ENCODE results near the gene KLHDC4. TPM values are rescaled to one million over a fixed set of nuclear protein-coding genes. Genes with fewer than 3 reads are reported as not detected.
"Not testable (repeated sequence)": the region's sequence is repeated elsewhere in the genome, so short reads cannot be mapped to it uniquely, and the experiment has no call there.

Gene KLHDC4
- total RNA-seq, 1 donor from 2014 or later = 11.6 TPM

DNA sequence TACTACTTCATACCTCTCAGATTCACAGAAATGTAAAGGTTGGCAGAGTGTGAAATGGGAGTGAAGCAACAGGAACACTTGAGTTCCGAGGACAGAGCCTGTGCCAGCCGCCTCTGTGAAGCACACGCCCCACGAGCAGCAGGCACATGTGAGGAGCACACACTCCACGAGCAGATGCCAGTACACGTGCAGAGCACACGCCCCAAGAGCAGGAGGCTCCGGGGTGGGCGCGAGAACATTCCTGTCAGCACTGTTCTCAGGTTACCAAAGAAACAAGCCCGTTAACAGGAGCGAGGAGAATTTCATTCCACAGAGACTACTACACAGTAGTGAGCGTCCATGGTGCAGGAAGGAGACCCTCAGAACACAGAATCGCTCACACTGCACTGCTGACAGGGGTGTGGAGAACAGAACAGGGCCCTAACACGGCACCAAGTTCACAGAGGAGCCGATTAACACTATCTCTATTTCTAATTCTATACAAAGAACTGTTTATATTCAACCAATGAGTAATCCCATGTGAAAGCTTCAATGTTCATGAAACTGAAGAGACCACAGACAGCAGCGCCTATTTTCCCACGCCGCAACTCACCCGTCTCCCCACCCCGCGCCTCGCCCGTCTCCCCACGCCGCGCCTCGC lies 40.1 kb downstream of the KLHDC4 start:
- DNase-seq (no peak), ATAC-seq (no peak)
- intact Hi-C loops (cut with micrococcal nuclease) = no loop called here

DNA sequence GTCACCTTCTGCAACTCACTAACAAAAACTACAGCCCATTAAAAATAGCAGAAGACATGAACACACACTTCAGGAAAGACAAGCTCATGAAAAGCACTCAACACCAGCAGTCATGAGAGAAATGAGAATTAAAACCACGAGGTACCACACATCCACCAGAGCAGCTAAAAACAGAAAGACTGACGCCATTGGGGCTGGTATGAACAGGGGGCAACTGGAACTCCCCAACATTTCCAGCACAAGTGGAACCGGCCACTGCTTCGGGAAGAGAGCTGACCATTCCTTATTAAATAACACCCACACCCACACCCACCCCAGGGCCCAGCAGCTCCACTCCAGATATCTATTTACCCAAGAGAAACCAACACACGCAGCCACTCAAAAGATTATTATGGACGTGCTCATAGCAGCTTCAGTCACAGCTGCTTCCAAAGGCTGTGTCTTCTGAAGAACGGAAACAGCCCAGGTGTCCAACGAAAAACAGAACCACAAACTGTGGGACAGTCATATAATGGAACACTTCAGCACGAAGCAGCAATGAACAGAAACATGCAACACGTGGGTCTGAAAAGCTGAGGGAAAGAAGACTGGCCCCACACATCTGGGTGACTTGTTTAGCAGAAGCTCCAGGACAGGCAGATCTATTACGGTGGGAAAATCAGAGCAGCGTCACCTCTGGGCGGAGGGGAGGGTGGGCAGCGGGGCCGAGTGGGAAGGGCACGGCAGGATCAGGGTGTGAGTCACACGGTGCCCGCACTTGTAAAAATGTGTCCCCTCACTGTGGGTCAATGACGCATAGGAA lies 41.1 kb downstream of the KLHDC4 start:
- ATAC-seq (no peak), DNase-seq (no peak)
- intact Hi-C loops (cut with micrococcal nuclease) = no loop called here

DNA sequence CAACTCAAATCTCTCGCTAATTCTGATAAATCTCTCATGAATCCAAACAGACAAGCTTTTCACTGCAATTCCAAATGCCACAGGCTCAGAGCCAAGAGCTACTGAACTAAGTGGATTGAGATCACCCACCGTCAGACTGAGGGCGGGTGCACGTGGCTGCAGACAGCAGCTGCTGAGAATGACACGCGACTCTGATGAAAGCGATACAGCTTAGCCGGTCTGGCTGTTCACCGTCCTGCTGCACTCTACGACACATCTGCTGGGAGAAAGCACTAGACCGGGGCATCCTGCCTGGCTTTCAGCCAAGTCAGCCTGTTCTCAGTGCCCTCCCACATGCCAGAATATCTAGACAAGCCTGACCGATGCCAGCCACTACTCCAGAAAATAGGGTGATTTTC lies 42.6 kb downstream of the KLHDC4 start:
- intact Hi-C loops (cut with micrococcal nuclease) = no loop called here
- DNase-seq (peak; percentile 77), ATAC-seq (peak; percentile 90)

DNA sequence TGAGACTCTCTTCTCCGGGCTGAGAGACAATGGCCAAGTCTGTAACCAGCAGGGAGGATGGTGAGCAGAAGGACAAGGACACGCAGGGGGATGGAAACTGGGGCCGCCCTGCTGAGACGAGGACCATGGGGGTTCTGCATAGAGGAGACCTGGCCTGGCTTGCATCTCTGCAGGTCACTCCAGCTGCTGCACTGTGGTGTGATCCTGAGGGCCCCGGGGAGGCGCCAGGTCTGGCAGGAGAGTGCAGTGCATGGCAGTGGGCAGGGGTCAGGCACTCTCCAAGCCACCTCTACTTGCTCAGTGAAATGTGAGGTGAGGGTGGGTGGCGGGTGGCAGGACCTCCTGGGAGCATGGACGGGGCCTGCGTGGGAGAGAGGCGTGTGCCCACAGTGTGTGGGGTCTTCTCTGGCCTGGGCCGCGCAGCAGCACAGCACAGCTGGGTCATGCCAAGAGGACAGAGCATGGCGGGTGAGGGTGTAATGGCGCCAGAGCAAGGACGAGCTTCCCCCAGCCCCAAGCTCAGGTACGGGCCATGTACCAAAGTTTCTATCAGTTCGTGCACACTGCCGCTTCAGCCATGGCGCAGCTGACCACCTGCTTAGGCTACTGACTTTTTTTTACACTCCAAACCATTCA lies 43.1 kb downstream of the KLHDC4 start:
- intact Hi-C loops (cut with micrococcal nuclease) = no loop called here
- no peak for DNase-seq
- ATAC-seq = peak; percentile 15

DNA sequence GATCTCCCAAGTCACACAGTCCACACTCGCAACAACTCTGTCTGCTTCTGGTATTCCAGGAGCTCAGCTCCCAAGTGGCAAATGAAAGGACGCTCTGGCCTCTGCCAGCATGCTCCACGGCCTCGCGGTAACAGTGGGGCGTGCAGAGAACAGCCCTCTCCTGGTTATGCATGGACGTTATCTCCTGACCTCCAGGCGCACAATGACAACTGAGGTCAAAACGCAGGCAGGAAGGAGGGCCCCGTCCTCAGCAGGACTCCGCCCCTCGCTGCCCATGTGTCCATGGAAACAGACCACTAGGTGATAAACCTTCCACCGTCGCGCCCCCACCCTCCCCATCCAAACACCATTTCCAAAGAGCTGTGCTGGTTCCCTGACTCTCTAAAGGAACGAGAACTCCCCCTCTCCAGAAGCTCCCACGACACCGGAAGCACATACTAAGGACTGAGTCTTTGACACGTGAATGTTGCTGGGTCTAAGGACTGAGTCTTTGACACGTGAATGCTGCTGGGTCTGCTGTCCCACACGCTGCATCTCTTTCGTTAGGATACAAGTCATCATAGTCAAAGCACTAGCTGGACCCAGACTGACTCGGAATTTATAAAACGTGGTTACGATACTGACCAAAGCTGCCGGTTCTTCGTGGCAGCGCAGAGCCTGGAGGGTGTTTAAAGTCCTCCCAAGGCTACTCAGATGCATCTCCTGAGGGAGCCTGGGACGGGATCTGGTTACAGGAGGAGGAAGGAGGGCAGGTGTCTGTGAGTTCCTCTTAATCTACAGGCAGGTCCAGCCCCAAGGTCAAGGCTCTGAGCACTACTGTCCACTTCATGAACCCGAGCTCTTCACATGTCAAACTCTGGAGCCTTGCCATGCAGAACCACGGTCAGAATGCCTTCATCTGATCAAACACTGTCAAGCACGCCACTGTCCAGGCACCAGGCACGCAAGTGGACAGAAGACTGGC lies 43.9 kb downstream of the KLHDC4 start:
- intact Hi-C loops (cut with micrococcal nuclease) = no loop called here
- no peak for DNase-seq
- ATAC-seq = no peak

DNA sequence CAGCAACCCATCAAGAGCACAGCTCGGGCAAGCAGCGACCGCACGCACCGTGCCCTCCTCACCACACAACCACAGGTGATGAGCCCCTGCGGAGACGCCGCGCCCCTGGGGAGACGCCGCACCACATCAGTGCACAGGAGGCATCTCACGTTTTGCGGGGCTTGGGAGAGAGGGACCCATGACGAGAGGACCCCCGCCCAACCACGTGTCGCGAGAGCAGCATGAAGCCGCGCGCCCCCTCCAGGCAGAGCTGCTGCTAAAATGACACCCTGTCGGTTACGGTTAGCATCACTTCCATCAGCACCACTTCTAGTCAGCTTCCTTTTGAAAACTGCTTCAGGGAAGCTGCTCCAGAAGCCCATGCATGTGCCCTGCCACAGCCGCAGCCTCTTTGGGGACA lies 45.3 kb downstream of the KLHDC4 start:
- DNase-seq (no peak), ATAC-seq (no peak)
- intact Hi-C loops (cut with micrococcal nuclease) = no loop called here

DNA sequence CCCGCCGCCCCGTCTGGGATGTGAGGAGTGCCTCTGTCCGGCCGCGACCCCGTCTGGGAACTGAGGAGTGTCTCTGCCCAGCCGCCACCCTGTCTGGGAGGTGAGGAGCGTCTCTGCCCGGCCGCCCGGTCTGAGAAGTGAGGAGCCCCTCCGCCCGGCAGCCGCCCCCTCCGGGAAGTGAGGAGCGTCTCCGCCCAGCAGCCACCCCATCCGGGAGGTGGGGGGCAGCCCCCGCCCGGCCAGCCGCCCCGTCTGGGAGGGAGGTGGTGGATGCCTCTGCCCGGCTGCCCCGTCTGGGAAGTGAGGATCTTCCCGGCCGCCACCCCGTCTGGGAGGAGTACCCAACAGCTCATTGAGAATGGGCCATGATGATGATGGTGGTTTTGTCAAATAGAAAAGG lies 47.0 kb downstream of the KLHDC4 start:
- DNase-seq; ATAC-seq; intact Hi-C loops (cut with micrococcal nuclease): not testable (repeated sequence)

DNA sequence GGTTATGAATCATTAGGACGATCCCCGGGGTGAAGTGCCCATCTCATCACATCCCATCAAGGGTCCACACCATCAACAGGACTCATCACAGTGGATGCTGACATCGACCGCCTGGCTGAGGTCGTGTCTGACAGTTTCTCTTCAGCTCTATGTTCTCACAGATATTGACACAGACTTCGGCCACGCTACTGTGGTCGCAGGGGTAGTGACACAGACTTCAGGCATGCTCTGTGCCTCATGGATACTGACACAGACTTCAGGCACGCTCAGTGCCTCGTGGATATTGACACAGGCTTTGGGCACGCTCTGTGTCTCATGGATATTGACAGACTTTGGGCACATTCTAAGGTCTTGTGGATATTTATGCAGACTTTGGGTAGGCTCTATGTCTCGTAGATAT lies 50.1 kb downstream of the KLHDC4 start:
- ATAC-seq (no peak), DNase-seq (no peak)
- intact Hi-C loops (cut with micrococcal nuclease) = no loop called here

DNA sequence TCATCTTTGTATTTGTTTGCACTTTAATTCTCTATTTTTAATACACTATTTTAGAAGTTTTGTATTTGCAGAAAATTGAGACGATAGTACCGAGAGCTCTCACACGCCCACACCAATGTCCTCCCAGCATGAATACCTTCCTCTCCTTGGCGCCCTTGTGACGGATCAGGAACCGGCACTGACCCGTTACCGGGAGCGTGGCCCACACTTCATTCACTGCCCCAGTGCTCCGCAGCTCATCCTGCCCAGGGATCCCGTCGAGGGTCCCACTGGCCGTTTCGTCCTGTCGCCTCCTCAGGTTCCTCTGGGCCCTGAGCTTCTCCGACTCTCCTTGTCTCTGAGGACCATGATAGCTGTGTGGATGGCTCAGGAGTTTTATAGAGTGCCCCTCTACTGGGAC lies 50.6 kb downstream of the KLHDC4 start:
- ATAC-seq = no peak
- intact Hi-C loops (cut with micrococcal nuclease) = no loop called here
- no peak for DNase-seq

DNA sequence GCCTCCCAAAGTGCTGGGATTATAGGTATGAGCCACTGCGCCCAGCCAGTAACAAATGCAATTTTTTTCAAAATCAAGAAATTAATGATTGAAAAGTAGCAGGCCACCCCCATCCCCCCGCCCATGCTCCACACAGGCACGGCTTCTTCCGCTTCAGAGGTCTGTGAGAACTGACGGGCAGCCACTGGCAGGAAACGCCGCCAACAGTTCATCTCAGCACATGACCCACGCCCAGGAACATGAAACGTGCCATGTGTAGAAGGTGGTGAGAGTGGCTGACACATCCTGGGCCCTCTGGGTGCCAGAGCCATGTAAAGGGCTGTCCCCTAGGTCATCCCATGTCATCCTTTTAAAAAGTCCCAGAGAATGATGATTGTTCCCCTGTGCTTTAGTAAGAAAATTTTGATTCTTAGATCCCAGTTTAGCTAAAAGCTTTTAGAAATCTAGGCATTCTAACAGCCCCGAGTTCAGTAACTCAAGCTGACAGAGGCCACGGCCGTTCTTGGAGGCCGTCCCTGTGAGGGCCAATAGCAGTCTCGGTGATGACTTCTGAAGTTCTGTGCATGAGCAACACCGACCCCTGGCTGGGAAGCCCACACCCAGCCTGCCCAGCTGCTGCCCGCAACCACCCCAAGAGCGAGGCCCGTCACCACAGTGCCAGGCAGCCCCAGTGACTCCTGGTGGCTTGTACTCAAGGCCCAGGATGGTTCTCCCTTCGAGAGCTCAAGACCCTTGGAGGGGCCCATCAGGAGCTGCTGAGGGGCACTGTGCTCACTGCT lies 52.1 kb downstream of the KLHDC4 start:
- DNase-seq = no peak
- ATAC-seq = no peak
- intact Hi-C loops (cut with micrococcal nuclease) = no loop called here

DNA sequence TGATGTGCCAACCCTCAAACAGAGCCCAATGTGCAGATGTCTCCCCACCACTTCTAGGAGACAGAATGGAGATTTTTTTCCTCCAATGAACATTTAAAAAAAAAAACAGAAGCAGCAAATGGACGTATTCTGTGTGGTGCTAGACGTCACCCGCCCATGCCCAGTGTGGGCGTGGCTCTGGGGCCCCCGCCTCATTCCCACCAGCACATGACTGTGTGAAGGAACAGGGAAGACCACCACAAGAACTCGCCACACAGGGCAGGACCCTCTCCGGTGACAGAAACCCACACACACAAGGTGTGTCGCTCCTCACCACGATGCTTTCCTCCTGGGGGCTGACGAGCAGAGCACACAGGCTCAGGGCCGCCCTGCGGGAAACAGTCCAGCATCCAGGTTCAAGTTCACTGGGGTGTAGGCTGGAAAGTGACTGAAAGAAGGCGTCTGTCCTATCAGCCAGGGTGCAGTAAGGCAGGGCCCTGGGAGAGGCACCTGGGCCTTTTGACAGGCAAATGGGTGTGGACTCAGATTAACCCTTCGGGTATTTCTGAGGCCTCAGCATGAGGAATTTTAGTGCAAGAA lies 53.5 kb downstream of the KLHDC4 start:
- DNase-seq = no peak
- ATAC-seq = no peak
- intact Hi-C loops (cut with micrococcal nuclease) = no loop called here

DNA sequence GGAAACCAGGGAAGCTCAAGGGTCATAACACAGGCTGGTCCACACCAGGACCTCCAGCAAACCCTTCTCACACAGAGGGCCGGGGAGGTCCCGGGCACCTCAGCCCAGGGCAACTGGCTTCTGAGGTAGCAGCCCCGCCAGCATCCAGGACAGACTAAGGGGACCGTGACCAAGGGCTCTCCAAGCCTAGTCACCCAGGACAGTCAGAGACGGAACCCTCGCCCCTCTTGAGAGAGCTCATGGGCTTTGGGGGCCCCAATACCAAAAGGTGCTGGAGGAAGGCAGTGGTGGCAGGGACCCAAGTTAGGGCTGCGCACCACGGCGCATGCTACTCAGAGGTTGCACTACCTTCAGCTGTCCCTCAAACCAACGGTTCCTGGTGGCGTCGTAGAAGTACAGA lies 54.9 kb downstream of the KLHDC4 start:
- no peak for DNase-seq

DNA sequence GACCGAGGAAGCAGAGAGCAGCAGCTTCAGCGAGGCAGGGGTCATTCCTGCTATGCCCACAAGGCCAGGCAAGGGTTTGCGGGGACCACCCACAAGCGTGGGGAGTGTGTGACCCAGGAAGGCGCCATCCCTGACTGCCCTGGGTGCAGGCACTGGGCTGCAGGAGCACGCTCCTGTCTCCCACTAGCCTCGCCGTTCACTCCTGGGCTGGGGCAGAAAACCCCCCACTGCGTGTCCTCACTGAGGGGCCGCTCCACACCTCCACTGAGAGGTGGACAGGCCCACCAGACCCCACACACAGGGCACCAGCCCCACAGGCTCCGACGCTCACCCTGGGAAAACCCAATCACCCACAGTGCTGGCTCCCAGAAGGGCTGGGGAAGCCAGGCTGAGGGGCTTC lies 56.1 kb downstream of the KLHDC4 start:
- intact Hi-C loops (cut with micrococcal nuclease) = no loop called here
- ATAC-seq (no peak), DNase-seq (no peak)

More for the DNA sequence above, 54.9 kb downstream of the KLHDC4 start:
- no peak for ATAC-seq
- intact Hi-C loops (cut with micrococcal nuclease) = no loop called here

DNA sequence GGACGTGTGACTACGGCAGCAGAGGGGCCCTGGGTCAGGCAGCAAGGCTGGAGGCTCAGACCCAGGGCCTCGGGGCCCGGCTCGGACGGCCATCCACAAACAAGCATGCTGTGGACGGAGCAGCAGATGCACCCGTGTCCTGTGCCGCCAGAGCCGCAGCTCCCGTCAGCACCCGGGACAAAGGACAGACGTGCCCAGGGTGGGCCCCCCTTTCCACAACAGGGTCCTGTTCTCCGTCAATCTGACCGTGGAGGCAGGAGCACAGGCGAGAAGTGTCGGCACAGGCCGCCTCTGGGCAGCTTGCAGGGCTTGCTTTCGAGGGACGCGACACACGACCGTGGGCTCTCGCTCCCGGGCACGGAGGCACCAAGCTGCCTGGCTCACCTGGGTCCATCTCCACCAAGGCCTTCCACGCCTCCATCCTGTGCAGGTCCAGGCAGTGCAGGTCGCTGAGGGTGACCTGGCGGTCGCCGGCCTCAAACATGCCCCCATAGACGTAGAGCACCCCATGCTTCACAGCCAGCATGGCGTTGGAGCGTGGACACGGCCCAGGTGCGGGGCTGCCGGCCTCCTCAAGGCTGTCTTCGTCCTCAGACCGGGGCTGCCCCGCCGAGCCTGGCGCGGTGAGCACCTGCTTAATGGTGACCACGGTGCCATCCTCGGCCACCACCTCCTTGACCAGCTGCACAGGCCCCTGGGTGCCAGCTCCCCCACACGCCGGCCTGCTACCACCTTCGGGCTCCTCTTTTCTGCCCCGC lies 56.7 kb downstream of the KLHDC4 start:
- intact Hi-C loops (cut with micrococcal nuclease) = no loop called here
- DNase-seq (no peak), ATAC-seq (no peak)

DNA sequence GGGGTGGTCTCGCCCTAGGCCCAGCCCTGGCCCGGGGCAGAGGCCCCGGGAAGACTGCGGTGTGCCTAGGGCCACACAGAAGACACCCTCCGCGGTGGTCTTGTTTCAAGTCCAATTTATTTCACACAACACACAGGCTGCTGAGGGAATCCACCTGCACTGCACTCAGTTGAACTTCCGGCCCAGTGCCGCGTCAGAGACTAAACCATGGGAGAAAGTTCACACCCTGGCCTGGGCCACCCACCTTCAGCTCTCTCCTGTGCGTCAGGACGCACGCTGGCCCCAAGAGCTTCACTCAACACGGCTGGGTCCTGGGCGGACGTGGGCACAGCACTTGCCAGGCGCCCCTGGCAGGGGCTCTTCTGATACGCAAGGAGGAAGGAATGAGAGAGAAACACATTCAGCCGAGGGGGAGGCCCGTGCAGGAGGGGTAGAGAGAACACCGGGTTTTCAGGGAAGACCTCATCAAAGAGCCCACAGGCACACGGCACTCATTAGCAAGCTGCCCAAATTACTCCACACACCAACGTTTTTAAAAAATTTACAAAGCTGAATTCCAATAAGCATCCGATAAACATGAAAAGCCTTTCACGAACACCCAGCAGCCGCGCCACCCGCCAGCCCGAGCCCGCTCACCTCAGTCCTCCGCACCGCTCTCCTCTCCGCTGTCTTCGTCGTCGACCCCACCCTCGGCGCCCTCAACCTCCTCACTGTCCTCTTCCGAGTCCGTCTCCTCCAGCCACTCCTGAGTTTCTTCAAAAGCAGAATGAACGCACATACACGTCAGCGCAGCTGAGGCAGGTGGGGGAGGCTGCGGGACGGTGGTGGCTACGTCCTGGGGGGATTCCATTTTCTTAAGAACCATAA lies 57.8 kb downstream of the KLHDC4 start:
- intact Hi-C loops (cut with micrococcal nuclease) = no loop called here
- no peak for DNase-seq
- no peak for ATAC-seq

DNA sequence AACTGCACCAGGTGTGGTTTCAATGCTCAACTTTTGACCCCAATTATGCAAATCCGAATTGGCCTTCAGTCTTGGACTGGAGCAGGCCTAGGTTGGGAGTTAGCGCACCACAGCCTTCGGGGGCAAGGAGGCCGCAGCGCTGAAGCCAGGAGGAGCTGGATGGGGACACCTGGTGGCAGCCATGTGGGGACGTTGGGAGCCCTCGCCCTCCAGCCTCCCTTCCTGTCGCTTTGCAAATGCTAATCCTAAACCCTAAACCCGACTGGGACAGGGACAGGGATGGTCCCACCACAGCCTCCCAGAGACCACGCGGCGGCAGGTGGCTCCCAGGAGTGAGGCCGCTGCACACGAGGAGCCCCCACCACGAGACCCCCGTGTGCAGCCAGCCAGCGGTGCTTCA lies 58.7 kb downstream of the KLHDC4 start:
- DNase-seq = no peak
- intact Hi-C loops (cut with micrococcal nuclease) = no loop called here
- ATAC-seq = no peak

All from left ventricle myocardium superior (tissue), 1 donor.